ENCODE measurements around the gene GOSR1.
"Not testable (repeated sequence)": the region's sequence is repeated elsewhere in the genome, so short reads cannot be mapped to it uniquely, and the experiment has no call there.

GOSR1 gene

DNA sequence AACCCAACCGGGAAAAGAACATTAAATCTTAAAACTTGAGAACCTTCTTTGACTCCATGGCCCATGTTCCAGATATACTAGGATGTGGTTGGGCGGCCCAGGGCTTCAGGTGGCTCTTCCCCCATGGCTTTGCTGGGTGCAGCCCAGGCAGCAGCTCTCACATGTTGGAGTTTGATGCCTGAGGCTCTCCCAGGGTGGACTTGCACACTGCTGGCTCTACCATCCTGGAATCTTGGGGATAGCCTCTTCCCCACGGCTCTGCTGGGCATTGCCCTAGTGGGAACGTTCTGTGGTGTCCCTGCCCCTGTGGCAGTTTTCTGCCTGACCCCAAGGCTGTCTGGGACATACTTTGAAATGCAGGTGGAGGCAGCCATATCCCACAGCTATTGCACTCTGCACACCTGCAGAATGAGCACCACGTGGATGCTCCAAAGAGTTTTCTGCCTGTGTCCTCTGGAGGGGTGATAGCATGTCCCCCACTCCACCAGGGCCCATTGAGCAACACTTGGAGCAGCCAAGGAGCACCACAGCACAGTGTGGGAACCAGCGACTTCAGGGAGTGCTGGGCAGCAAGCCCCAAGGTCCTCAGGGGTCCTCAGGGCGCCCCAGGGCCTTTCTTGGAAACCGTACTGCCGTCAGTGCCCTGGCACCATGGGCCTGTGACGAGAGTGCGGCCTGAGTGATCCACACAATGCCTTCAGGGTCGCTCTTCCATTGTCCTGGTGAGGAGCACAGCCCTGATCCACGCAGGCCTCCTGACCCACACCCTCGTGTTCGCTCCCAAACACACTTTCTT lies 70.8 kb downstream of the GOSR1 start:
- no peak for DNase-seq

DNA sequence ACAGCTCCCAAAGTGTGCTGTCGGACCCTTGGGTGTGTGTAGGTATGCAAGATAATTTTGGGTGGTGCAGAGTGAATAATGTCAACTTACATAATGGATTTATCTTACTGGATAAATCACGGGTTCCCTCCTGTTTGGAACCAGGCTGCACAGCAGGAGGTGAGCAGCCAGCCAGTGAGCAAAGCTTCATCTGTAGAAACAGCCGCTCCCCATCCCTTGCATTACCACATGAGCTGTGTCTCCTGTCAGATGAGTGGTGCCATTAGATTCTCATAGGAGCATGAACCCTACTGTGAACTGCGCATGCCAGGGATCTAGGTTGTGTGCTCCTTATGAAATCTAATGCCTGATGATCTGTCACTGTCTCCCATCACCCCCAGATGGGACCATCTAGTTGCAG lies 72.0 kb downstream of the GOSR1 start:
- DNase-seq: not testable (repeated sequence)

DNA sequence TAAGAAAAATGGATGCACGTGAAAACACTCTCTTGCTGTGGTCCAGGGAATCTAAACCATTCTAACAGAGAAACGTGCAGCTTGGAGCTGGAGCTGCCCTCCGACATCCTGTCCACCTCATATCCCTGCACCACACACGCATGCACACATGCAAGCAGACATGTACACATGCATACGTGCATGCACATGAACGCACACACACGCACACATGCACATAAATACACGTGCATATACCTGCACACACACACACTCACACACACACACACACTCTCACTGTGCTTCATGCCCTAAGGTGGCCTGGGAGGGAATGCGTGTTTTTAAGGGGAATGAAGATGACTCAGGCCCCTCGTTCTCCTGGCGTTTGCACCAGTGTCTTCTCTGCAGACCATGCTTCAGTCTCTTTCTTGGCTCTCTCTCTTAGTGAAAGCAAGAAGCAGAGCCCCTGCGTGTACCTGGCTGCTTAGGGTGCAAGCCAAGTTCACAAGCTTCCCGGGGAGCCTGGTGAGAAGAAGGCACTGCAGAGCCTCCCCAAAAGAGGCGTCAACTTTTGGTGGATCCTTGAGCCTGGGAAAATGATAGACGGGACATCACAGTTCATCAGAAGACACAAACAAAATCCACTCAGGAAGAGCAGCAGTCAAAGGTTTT lies 72.8 kb downstream of the GOSR1 start:
- no peak for DNase-seq

DNA sequence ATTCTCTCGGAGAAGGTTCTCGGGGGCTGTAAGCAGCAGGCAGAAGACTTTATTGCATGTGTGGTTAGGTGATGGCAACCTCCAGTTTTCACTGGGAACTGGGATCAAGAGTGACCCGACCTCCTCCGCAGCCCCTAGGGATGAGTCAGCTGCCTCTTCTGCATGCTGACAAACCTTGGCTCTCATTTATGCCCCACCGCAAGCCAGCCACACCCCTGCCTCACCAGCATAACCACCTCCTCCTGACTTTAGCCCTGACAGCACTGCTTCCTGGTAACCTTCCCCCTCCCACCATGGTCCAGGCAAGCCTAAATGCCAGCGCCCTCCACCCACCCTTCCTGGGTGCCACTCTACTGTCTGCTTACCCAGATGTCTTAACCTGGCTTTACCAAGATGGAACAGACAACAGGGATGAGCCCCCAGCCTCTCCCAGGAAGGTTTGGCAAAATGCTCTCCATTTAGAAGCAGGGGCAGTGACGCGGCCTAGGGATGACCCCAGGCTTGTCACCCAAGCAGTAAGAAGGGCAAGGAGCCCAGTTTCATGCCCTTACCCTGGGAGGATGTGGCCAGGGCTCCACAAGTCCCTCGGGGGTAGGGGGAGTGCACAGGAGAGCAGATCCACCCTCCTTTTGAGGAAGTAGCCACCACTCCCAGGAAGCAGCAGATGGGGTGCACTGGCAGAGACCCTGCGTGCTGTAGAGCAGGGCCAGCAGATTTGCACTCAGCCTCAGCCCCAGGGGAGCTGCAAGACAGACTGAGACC lies 73.5 kb downstream of the GOSR1 start:
- DNase-seq: peak in 1 of 5 experiments; percentile 42

DNA sequence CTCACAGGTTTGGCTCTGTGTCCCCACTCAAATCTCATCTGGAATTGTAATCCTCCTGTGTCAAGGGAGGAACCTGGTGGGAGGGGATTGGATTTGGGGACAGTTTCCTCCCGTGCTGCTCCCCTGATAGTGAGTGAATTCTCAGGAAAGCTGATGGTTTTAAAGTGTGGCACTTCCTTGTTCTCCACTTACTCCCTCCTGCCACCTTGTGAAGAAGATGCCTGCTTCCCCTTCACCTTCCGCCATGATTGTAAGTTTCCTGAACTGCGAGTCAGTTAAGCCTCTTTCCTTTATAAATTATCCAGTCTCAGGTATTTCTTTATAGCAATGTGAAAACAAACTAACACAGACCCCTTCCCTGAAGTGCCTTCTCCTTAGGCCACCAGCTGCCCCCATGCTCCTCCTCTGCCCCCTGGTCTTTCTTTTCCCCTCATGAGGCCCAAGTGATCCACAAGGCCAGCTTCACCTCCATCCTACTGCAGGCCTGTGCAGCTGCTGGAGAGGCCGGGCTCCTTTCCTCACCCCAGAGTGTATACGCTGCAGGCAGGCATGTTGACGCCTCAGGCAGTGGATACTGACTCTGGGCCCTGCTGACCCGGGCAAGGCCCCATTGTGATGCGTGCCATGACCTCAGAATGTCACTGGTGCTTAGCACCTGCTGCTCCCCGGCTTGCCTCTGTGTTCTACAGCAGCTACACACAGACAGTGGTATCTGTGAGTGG lies 74.2 kb downstream of the GOSR1 start:
- DNase-seq: not testable (repeated sequence)

DNA sequence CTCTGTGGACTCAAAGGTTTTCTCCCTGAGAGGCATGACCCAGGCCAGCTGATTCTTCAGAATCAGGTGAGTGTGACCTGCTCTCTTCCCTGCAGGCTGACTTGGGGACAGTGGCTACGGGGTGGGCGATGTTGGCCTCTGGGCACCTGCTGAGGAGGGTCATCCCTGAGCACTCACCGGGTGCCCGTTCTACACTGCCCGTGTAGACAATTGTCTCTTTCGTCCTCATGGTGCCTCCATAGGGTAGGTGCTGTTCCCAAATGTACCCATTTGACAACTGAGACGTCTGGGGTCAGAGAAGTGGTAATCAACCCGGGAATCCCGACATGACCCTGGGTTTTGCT lies 74.8 kb downstream of the GOSR1 start:
- DNase-seq: no peak

DNA sequence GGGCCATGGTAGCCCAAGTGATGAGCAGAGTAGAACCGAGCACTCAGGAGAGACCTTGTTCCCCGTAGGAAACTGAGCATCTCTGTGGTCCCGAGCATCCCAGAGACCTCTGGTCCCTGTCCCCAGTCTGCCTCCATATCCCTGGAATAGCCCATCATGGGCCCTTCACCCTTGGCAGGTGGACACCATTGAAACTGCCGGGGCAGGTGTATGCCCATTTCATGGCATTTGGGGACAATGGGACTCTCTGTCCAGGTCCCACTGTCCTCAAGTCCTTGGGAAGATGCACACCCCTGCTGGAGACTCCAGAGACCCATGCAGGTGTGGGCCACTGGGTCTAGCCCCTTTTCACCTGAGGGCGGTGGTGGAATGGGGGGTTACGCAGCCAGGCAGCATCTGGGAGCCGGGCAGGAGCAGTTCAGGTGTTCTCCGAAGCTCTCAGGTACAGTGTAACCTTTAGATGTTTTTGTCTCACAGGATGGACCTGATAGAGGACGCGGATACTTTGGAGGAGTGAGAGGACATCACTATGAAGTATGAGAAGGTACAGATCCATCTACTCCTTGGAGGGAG lies 75.9 kb downstream of the GOSR1 start:
- DNase-seq: no peak

DNA sequence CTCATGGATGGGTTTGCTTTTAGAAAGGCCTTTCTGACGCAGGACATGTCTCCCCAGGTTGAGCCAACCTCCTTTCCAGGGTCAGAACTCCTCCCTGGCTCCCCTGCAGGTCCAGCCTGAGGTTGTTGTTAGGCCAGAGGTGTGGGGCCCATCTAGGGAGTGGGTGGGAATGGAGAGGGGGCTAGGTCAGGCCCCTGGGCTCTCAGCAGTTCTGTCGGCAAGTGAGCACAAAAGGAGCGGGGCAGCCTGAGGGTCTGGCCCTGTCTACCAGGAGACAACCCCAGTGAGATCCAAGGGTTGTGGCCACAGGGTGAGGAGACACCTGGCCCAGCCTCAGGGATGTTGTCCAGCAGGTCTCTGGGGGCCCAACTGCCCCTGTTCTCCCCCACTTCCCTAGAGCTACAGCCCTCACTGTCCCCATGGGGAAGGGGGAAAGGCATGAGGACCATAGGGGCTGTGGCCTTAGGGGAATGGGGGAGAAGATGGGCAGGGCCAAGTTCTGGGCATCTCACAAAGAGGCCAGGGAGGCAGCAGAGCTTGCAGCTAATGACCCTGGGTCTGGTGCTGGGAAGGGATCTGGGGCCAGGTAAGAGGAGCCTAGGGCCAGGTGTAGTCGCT lies 76.7 kb downstream of the GOSR1 start:
- DNase-seq: not testable (repeated sequence)

DNA sequence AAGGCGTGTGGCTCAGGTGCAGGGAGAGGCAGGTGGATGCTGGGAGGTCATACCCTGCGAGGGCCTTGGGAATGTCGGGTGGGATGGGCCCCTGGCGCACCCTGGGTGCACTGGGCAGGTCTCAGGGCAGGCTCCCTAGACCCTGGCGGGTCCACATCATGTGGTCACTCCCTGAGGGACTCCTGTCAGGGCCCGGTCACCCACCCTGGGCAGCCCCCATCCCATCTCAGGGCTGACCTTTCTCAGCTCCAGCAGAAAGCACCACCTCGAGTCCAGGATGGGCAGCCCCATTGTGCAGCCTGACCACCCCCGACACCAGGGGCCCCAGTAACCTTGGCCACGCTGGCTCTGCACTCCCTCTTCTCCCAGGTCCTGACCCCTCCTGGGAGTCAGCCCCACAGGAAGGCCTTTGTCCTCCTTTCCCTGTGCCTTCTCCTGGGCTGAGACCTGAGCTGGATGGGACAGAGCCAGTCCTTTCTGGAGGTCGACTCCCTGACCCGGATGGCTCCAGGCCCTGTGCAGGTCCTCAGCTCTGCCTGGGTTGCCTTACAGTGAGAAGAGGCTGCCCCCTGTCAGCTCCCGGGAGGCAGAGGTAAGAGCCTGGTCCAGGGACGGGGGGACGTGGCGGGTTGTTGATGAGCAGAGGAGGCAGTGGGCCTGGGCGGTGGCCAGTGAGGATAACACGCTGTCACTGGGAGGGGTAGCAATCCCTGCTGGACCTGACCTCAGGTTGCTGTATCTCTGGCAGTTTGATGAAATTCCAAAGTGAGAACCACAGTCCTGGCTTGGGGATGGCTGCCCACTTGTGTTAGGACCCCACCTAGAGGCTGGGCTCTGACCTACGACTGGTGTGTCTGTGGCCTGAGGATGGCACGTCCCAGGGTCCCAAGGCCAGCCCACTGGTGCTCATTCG lies 77.9 kb downstream of the GOSR1 start:
- peak in 1 of 5 experiments; percentile 8 for DNase-seq

DNA sequence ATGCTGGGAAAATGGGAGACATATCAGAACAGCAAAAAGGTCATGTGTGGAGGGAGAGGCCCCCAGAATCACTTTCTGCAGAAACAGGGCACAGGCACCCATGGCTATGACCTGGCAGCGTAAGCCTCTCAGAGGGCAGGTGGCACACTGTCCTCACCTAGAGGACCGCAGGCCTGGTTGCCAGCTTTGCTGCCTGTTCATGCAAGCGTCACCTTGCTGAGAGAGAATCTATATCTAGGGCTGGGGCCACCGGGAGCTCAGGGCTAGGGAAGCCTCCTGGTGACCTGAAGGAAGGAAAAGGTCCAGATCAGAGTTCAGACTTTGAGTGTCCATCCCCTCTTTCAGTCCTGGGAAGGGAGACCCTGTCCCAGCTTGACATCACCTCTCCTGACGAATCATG lies 78.7 kb downstream of the GOSR1 start:
- no peak for DNase-seq

DNA sequence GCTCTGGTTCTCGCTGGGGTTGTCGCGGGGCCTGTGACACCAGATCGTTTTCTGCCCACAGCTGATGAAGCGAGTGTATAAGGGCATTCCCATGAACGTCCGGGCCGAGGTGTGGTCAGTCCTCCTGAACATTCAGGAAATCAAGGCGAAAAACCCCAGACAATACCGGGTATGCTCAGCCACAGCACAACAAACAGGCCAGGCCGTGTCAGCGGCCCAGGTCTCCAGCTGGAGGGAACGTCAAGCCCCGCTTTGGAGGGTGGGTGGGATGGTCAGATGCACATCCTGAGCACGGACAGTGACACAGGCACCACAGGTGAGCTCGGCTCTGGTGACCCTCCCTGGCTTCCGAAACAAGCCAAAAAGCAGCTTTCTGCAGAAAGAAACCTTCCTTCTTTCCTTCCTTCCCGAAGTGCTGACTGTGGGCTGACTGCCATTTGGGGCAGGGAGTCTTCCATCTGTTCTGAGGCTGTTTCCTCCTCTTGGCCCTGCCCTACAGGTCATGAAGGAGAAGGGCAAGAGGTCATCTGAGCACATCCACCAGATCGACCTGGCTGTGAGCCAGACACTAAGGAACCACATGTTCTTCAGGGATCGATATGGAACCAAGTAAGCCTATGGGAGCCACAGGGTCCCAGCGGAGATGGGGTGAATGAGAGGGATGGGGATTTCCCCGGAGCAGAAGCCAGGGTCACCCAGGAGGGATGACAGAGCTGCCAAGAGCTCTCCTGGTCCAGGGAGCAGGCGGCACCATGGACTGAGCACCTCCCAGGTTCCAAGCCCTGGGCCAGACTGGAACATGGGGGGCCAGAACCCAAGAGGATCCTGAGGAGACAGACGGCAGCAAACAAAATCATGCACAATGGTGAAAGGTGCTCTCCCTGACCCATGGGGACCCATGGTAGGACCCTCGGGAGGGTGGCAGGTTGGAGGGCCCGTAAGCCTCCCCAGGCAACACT lies 79.4 kb downstream of the GOSR1 start:
- no peak for DNase-seq

DNA sequence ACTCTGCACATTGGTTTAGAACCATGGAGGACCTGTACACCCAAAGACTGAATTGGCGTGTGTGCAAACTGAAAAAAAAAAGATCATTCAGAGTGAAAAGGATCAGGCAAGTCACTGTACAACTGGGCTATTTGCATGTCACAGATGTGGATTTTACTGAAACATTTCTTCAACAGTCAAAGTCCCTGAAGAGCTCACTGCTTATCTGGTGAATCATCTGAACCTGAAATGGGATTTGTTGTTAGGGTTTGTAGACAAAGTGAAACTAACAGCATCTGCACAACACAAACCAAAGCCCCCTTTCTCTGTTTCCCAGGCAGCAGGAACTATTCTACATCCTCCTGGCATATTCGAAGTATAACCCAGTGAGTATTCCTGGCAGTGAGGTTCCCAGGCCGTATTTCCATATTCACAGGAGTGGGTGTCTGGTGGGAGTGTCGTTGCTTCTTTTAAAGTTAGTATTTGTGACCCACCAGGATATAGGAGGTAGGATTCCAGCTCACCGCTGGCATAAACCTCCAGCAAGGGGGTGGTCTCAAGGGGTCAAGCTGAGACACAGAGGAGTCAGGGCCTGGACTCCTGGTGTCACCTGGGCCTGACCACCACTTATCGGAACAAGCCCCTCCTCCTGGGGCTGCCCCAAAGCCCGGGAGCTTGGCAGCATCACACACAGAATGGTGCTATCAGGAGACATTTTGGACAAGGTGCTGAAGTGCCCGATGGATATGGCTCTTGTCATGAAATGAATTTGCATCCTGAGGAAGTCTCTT lies 80.9 kb downstream of the GOSR1 start:
- peak in 1 of 5 experiments; percentile 9 for DNase-seq

DNA sequence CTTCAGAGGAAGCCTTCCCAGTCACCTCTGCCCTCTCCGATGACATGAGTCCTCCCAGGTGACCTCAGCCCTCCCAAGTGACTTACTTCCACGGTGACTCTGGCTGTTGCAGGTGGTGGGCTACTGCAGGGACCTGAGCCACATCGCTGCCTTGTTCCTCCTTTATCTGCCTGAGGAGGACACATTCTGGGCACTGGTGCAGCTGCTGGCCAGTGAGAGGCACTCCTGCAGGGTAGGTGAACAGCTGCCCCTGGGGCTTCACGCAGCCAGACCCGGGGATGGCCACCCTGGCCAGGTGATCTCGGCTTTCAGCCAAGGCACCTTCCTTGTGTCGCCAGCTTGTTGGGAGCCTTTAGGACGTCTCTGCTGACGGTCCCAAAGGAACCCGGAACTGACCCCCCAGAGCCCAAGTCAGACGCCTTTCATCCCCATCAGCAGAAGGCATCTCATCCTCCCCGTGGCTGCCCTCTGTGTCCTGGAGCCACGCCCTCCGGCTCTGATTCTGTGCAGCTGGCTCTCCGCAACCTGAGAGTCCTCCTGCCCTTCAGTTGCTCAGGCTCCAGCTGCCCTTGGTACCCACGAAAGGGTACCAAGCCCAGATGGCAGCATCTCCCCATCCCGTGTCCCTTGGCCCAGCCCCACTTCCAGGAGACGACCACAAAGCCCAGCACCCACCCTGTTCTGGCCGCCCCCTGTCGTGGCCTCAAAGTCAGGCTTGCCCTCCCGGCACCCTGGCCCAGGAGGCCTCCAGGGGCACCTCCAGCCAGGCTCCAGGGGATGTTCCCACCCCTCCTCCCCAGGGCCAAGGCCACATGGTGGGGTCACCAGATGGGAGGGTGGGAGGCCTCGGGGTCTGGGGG lies 81.7 kb downstream of the GOSR1 start:
- no peak for DNase-seq

DNA sequence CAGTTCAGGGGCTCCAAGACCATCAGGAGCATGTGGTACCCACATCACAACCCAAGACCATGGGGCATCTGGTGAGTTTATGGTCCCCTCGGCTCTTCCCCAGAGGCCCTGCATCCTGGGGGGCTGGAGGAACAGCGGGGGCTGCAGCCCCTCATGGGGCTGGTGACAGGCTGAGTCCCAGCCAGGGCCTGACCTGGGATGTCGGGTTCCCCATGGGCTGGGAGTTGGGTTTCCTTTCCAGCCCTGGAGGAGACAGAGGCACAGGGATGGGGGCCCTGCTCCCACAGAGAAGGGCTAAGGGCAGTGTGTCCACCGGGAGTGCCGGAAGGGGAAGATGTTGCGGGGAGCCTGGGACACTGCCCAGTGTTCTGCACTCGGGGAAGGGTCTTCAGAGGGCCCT lies 82.4 kb downstream of the GOSR1 start:
- no peak for DNase-seq

DNA sequence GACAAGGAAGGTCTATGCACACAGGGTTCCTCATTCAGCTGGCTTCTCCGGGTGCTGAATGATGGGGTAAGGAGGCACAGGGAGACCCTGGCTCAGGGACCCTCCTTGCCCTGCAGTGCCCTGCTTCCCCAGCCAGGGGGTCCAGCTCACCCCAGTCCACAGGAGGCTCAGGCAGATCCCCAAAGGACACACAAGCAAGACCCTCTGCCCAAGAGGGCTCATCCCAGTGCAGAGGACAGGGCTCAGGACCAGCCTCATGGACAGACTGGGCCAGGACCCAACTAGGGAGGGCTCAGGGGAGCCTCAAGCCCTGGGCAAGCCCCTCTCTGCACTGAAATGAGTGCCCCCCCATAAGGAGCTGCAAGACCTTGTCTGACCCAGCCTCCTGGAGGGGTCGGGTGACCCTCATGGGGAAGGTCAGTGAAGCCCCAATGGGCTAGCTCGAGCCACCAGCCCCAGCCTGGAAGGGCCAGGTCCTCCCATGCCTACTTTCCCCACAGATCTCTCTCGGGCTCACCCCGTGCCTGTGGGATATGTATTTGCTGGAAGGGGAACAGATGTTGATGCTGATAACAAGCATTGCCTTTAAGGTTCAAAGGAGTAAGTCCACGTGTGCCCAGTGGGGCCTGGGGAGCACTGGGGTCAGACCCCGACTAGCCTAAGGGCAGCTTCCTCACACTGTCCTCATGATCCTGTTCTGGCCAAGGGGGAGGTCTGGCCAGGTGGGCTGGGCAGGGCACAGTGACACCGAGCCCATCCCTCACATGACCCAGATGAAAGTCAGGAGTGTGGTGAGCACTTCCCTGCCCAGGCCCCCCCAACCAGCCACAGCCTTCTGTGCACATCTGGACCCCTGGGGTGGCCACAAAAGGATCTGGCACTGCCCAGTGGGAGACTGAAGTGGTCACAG lies 83.2 kb downstream of the GOSR1 start:
- not testable (repeated sequence) for DNase-seq

DNA sequence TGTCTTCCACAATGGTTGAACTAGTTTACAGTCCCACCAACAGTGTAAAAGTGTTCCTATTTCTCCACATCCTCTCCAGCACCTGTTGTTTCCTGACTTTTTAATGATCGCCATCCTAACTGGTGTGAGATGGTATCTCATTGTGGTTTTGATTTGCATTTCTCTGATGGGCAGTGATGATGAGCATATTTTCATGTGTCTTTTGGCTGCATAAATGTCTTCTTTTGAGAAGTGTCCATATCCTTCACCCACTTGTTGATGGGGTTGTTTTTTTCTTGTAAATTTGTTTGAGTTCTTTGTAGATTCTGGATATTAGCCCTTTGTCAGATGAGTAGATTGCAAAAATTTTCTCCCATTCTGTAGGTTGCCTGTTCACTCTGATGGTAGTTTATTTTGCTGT lies 84.6 kb downstream of the GOSR1 start:
- DNase-seq: not testable (repeated sequence)
